Measurements from ENCODE around the gene LAGE3. TPM values are rescaled to one million over a fixed set of nuclear protein-coding genes. Genes with fewer than 3 reads are reported as not detected.

LAGE3 gene
- total RNA-seq, 1 experiment from 2014 or later, result 175 TPM

GRCh38 chrX:154515966-154516655 lies 37.0 kb upstream of the LAGE3 start, which contains the start of gene FAM3A:
TSS of gene FAM3A (minus strand) at chrX:154516232. CDS start at chrX:154515772, 460 bp downstream.
- Histone ChIP-seq H3K4me1 (ENCODE audit: control insufficient read depth, insufficient read depth, low read length) (peaks cover 12% of the 10 kb centered on the region), H3K27me3 (ENCODE audit: control insufficient read depth, insufficient read depth, low read length) (no peaks in the 10 kb centered on the region), H3K36me3 (ENCODE audit: control insufficient read depth, insufficient read depth, low read length) (no peaks in the 10 kb centered on the region), H3K9me3 (ENCODE audit: control insufficient read depth, insufficient read depth, low read depth, low read length) (no peaks in the 10 kb centered on the region), H3K4me3 (ENCODE audit: low read depth in 2 of 2, low read length in 2 of 2) (peak within 1 kb of the TSS; percentile 72 to 86), H3K27ac (ENCODE audit: low read length) (peak within 1 kb of the TSS; percentile 89)
- ChIA-PET POLR2A (interaction anchor here (0.6 kb wide), 2 partner anchors 18 to 260 kb away, joined by 3 read pairs; no protein-coding TSS in a partner anchor), CTCF (interaction anchor here (0.7 kb wide), 1 partner anchor 165 kb away, joined by 5 read pairs; no protein-coding TSS in a partner anchor)
- TF ChIP-seq POLR2AphosphoS5 (IDR thresholded peaks at IDR 0.05; ENCODE audit: low read depth, low read length) (peak; percentile 91), SIN3A (IDR thresholded peaks at IDR 0.05; ENCODE audit: borderline replicate concordance, insufficient read depth, low read depth, low read length) (peak; percentile 71; the same call in 1 of the 2 replicates), TCF7L2 (IDR thresholded peaks at IDR 0.05; ENCODE audit: low read depth, low read length) (no peak)
- TF ChIP-seq, protein P1, sequence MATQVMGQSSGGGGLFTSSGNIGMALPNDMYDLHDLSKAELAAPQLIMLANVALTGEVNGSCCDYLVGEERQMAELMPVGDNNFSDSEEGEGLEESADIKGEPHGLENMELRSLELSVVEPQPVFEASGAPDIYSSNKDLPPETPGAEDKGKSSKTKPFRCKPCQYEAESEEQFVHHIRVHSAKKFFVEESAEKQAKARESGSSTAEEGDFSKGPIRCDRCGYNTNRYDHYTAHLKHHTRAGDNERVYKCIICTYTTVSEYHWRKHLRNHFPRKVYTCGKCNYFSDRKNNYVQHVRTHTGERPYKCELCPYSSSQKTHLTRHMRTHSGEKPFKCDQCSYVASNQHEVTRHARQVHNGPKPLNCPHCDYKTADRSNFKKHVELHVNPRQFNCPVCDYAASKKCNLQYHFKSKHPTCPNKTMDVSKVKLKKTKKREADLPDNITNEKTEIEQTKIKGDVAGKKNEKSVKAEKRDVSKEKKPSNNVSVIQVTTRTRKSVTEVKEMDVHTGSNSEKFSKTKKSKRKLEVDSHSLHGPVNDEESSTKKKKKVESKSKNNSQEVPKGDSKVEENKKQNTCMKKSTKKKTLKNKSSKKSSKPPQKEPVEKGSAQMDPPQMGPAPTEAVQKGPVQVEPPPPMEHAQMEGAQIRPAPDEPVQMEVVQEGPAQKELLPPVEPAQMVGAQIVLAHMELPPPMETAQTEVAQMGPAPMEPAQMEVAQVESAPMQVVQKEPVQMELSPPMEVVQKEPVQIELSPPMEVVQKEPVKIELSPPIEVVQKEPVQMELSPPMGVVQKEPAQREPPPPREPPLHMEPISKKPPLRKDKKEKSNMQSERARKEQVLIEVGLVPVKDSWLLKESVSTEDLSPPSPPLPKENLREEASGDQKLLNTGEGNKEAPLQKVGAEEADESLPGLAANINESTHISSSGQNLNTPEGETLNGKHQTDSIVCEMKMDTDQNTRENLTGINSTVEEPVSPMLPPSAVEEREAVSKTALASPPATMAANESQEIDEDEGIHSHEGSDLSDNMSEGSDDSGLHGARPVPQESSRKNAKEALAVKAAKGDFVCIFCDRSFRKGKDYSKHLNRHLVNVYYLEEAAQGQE (IDR thresholded peaks at IDR 0.05; ENCODE audit: insufficient read depth in 1 of 2, low read depth in 2 of 2, low read length in 1 of 2), result no peak
- TF ChIP-seq, protein P2, sequence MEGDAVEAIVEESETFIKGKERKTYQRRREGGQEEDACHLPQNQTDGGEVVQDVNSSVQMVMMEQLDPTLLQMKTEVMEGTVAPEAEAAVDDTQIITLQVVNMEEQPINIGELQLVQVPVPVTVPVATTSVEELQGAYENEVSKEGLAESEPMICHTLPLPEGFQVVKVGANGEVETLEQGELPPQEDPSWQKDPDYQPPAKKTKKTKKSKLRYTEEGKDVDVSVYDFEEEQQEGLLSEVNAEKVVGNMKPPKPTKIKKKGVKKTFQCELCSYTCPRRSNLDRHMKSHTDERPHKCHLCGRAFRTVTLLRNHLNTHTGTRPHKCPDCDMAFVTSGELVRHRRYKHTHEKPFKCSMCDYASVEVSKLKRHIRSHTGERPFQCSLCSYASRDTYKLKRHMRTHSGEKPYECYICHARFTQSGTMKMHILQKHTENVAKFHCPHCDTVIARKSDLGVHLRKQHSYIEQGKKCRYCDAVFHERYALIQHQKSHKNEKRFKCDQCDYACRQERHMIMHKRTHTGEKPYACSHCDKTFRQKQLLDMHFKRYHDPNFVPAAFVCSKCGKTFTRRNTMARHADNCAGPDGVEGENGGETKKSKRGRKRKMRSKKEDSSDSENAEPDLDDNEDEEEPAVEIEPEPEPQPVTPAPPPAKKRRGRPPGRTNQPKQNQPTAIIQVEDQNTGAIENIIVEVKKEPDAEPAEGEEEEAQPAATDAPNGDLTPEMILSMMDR (IDR thresholded peaks at IDR 0.05), result no peak
- ATAC-seq (peak; percentile 98), DNase-seq (ENCODE audit: low read depth, low spot score) (peak; percentile 54)
- intact Hi-C loops (cut with micrococcal nuclease; ENCODE audit: unreplicated experiment) (no loop called here), in situ Hi-C loops (cut with HindIII; ENCODE audit: low pct_unique_long_range_greater_than_20kb, low sequenced_read_pairs) (no loop called here)
- BruUV-seq (replicated peaks), result no TSS peak

DNA sequence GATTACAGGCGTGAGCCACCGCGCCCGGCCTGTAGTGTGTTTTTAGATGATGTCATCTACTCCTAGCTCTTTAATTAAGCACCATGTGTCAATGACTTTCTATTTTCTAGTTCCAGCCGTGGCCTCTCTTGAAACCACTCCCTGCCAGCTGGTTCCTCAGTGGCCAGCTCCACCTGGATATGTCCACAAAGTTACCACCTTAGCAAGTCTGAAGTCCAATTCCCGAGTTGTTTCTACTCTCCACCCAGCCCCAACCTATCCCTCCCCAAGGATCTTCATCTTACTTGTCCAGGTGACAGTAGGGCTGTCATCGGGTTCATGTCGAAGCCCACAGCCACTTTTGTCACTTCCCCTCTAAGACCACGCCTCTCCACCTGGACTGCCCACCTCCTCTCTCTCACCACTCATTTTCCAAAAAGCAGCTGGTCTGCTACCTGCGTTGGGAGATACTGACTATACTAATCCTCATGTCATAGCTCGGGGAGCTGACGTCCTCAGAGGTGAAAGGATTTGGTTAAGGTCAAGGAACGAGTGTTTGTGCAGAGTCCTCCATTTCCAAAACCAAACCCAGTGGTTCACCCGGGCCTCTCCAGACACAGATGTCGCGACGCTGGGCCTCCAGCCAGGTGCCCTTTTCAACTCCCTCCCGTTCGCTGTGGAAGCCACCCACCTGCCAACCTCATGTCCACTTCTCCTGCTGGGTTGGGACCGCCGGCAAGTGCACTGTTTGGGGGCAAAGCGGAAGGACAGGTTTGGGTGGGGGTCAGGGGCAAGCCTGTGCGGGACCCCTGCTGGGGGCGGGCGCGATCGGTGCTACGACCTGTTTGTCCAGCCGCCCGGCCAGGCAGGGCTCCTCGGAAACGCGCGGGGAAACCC lies 36.2 kb upstream of the LAGE3 start:
- in situ Hi-C loops (cut with HindIII; ENCODE audit: low pct_unique_long_range_greater_than_20kb, low sequenced_read_pairs) (no loop called here), intact Hi-C loops (cut with micrococcal nuclease; ENCODE audit: unreplicated experiment) (no loop called here)
- TF ChIP-seq, protein P2 (IDR thresholded peaks at IDR 0.05), result no peak
- TF ChIP-seq, protein P1 (IDR thresholded peaks at IDR 0.05; ENCODE audit: insufficient read depth in 1 of 2, low read depth in 2 of 2, low read length in 1 of 2), result no peak
- H3K9me3 ChIP-seq (ENCODE audit: control insufficient read depth, insufficient read depth, low read depth, low read length), result no peaks in the 10 kb centered on the region
- H3K27me3 ChIP-seq (ENCODE audit: control insufficient read depth, insufficient read depth, low read length), result no peaks in the 10 kb centered on the region
- no peaks in the 10 kb centered on the region for H3K36me3 ChIP-seq (ENCODE audit: control insufficient read depth, insufficient read depth, low read length)
- peaks cover 12% of the 10 kb centered on the region for H3K4me1 ChIP-seq (ENCODE audit: control insufficient read depth, insufficient read depth, low read length)
- ChIA-PET POLR2A (interaction anchor here (0.7 kb wide), 1 partner anchor 84 kb away, joined by 3 read pairs; no protein-coding TSS in a partner anchor), CTCF (no interaction called here)
- DNase-seq (ENCODE audit: low read depth, low spot score) (no peak), ATAC-seq (peak; percentile 7)
- no TSS peak for BruUV-seq (replicated peaks)
- H3K27ac ChIP-seq (ENCODE audit: low read length), result peak overlapping the region; percentile 89
- H3K4me3 ChIP-seq (ENCODE audit: low read depth in 2 of 2, low read length in 2 of 2), result peak overlapping the region; percentile 72 to 86
